ENCODE results near the gene CAP2. TPM values are rescaled to one million over a fixed set of nuclear protein-coding genes. Genes with fewer than 3 reads are reported as not detected.

Gene CAP2
- total RNA-seq, 2 donors from 2014 or later = 2.3 to 5.7 TPM

- intact Hi-C loops (cut with DNase I) = loop anchor here (5.0 kb wide), 1 partner anchor 426 kb away; no protein-coding TSS in a partner anchor
- ATAC-seq (no peak), DNase-seq (no peak)
- Histone ChIP-seq H3K27ac (no peak overlapping the region), H3K9me3 (no peaks in the 10 kb centered on the region), H3K4me1 (peaks cover 5% of the 10 kb centered on the region), H3K27me3 (no peaks in the 10 kb centered on the region), H3K36me3 (replicated peaks in 1 of 2; ENCODE audit: insufficient read depth in 1 of 2, low read depth in 2 of 2) (no peaks in the 10 kb centered on the region), H3K4me3 (no peak overlapping the region)
- no peak for TF ChIP-seq CTCF (IDR thresholded peaks at IDR 0.05)
- TF ChIP-seq POLR2A (IDR thresholded peaks at IDR 0.05) = no peak
- 56 to 64% methylated on average over 6 of the region's 6 CpGs for WGBS, 2 donors
These were observed 194.6 kb downstream of the CAP2 start for GRCh38 chr6:17588011-17588410.

- no peak for TF ChIP-seq POLR2A (IDR thresholded peaks at IDR 0.05)
- TF ChIP-seq CTCF (IDR thresholded peaks at IDR 0.05) = no peak
- no peak overlapping the region for H3K27ac ChIP-seq
- H3K4me1 ChIP-seq = no peaks in the 10 kb centered on the region
- H3K4me3 ChIP-seq = no peak overlapping the region
- DNase-seq (peak in 1 of 4 donors; percentile 13), ATAC-seq (no peak)
- 69 to 72% methylated on average over 5 of the region's 5 CpGs for WGBS, 2 donors
- no peaks in the 10 kb centered on the region for H3K27me3 ChIP-seq
- H3K36me3 ChIP-seq (replicated peaks in 1 of 2; ENCODE audit: insufficient read depth in 1 of 2, low read depth in 2 of 2) = no peaks in the 10 kb centered on the region
- no peaks in the 10 kb centered on the region for H3K9me3 ChIP-seq
- intact Hi-C loops (cut with DNase I) = loop anchor here (5.0 kb wide), 1 partner anchor 427 kb away; no protein-coding TSS in a partner anchor
These were observed 196.2 kb downstream of the CAP2 start for GRCh38 chr6:17589406-17590096.

GRCh38 chr6:17591287-17591686 is 197.9 kb downstream of the CAP2 start:
- 80 to 94% methylated on average over 1 of the region's 1 CpG for WGBS, 2 donors
- Histone ChIP-seq H3K9me3 (no peaks in the 10 kb centered on the region), H3K27ac (no peak overlapping the region), H3K4me1 (no peaks in the 10 kb centered on the region), H3K36me3 (replicated peaks in 1 of 2; ENCODE audit: insufficient read depth in 1 of 2, low read depth in 2 of 2) (no peaks in the 10 kb centered on the region), H3K27me3 (no peaks in the 10 kb centered on the region), H3K4me3 (no peak overlapping the region)
- ATAC-seq (no peak), DNase-seq (no peak)
- intact Hi-C loops (cut with DNase I) = no loop called here
- TF ChIP-seq POLR2A (IDR thresholded peaks at IDR 0.05) (no peak), CTCF (IDR thresholded peaks at IDR 0.05) (no peak)

- no peak for TF ChIP-seq CTCF (IDR thresholded peaks at IDR 0.05)
- TF ChIP-seq POLR2A (IDR thresholded peaks at IDR 0.05) = no peak
- Histone ChIP-seq H3K36me3 (replicated peaks in 1 of 2; ENCODE audit: insufficient read depth in 1 of 2, low read depth in 2 of 2) (no peaks in the 10 kb centered on the region), H3K27ac (no peak overlapping the region), H3K4me3 (no peak overlapping the region), H3K4me1 (no peaks in the 10 kb centered on the region), H3K27me3 (no peaks in the 10 kb centered on the region), H3K9me3 (no peaks in the 10 kb centered on the region)
- no peak for ATAC-seq
- no peak for DNase-seq
- intact Hi-C loops (cut with DNase I) = no loop called here
These were observed 199.9 kb downstream of the CAP2 start for GRCh38 chr6:17593246-17593645.

- Histone ChIP-seq H3K27me3 (no peaks in the 10 kb centered on the region), H3K27ac (no peak overlapping the region), H3K4me1 (no peaks in the 10 kb centered on the region), H3K9me3 (no peaks in the 10 kb centered on the region), H3K4me3 (no peak overlapping the region), H3K36me3 (replicated peaks in 1 of 2; ENCODE audit: insufficient read depth in 1 of 2, low read depth in 2 of 2) (no peaks in the 10 kb centered on the region)
- ATAC-seq (no peak), DNase-seq (no peak)
- no peak for TF ChIP-seq POLR2A (IDR thresholded peaks at IDR 0.05)
- no peak for TF ChIP-seq CTCF (IDR thresholded peaks at IDR 0.05)
- intact Hi-C loops (cut with DNase I) = no loop called here
- WGBS, 2 donors = 91 to 95% methylated on average over 3 of the region's 3 CpGs
These were observed 202.7 kb downstream of the CAP2 start for GRCh38 chr6:17596085-17596484.

All from body of pancreas (tissue), 4 donors.